NCI-H345 (cell line): ENCODE measurements around the gene GRIK4.
"Not testable (repeated sequence)": the region's sequence is repeated elsewhere in the genome, so short reads cannot be mapped to it uniquely, and the experiment has no call there.

Experiments used
- DNase-seq: peaks from one replicate; lab custom pipeline; 2025; lab: John Stamatoyannopoulos, UW

Gene GRIK4

DNA sequence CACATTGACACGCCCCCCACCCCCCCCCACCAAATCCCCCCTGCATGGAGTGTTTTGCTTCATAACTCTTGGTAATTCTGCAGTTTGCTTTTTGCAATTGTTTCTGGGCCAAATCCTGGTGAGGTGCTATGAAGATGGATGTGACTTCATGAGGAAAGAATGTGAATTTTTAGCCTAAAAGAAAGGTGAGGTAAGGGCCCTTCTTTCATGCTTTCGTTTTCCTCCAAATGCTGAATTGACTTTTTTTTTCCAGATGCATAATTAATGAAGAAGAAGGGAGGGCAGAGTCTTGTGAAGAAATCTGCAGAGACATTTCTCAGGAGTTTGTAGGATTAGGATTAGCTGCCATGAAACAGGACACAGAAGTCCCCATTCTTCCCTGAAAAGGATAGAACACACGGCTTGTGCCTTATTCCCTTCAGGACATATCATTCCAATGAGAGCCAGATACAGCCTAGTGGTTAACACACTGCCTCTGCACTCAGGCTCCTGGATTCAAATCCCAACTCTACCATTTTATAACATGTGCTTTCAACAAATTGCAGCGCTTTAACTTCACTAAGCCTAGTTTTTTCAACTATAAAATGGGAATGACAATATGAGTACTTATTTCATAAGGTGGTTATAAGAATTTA lies 492.8 kb downstream of the GRIK4 start:
- no peak for DNase-seq

DNA sequence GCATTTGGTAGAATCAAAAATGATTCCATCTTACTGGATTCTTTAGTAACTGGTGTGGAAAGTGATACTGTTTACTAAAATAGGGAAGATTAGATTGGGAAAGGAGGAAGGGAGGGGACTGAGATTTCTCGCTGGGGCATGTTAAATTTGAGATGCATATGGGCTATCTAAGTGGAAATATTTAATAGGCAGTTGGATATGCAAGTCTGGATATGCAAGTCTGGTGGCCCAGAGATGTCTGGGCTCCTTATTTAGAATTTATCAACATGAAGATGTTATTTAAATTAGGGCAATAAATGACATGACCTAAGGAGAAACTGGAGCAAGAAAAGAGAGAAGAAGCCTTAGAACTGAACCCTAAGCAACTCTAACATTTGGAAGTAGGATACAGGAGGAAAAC lies 495.4 kb downstream of the GRIK4 start:
- no peak for DNase-seq

DNA sequence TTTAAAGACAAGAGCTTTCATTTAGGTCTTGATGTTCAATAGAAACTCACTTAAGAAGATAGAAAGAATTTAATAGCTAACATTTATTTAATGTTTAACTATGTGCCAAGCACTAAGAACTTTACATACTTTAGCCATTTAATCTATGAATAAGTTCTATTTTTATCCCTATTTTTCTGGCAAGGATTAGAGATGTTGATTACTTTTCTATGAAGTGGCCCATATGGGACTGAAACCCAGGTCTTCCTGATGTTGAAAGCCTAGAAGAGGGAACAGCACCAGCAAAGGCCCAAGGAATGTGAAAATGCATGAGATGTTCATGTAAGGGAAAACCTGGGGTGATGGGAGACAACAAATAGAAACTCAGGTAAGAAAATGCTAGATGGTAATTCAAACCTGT lies 497.0 kb downstream of the GRIK4 start:
- DNase-seq, result no peak

DNA sequence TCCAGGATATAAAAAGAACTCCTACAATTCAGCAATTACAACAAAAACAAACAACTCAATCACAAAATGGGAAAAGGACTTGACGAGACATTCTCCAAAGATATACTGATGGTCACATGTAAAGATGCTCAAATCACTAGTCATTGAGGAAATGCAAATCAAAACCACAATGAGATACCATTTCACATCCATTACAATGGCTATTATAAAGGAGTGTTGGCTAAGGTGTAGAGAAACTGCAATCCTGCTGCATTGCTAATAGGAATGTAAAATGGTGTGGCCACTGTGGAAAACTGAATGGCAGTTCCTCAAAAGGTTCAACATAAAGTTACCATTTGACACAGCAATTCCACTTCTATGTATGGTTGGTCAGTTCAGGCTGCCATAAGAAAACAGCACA lies 500.5 kb downstream of the GRIK4 start:
- no peak for DNase-seq

DNA sequence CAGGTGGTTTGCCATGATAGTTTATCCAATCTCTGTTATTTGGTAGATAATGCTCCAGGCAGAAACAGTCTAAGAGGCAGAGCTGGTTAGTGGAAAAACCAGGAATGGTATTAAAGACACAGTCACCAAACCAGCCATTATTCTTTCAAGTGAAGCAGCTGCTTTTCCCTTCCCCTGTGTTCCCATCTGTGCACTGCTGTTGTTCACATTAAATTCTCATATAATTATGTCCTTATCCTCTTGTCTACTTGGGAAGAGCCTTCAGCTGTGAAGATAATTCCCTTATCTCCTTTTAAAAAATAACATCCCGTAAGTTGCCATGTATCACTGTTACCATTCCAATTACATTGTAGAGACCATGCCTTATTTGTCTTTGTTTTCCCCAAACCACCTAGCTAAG lies 507.2 kb downstream of the GRIK4 start:
- no peak for DNase-seq

DNA sequence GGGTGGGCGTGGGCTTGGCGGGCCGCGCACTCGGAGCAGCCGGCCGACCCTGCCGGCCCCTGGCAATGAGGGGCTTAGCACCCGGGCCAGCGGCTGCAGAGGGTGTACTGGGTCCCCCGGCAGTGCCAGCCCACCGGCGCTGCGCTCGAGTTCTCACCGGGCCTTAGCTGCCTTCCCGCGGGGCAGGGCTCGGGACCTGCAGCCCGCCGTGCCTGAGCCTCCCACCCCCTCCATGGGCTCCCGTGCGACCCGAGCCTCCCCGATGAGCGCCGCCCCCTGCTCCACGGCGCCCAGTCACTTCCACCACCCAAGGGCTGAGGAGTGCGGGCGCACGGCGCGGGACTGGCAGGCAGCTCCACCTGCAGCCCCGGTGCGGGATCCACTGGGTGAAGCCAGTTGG lies 510.2 kb downstream of the GRIK4 start:
- not testable (repeated sequence) for DNase-seq

DNA sequence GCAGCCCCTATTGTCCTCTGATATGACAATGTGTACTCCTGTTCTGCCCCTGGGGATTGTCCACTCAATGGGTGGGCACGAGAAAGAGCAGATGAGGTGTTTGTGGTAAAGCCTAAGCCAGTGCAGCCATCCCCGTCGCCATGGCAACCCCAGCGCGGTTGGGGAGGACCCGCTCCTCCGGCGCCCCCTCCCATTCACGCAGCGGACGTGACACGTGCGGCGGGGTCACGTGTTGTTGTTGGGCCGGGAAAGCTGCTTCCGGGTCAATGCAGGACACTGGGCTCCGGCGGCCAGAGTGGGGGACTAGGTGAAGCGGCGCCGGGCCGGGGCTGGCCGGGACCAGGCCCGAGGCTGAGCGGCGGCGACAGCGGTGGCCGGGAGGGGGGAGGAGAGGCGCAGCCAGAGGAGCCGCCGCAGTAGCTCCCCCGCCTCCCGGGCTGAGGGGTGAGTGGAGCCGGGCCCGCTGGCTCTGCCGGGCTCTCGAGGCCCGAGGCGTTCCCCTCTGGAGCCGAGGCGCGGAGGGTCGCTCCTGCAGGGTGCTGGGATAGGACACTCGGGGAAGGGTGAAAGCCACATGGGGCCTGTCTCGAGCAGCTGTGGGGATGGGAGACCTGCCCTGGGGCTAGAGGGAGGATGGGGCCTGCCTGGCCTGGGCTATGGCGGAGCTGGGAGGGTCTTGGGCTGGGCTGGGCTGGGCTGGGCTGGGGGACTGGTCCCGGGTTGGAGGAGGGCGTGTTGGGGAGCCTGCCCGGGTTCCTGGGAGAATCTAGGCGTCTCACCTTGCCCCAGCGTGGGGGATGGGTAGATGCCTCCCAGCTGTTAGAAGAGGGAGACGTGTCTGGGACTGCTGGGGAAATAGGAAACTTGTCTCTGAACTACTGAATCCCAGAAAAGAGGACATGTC lies 512.6 kb downstream of the GRIK4 start, which contains the start of gene TBCEL:
Gene TBCEL (plus strand): TSS at position 255 of the 904 bp plus-strand sequence. CDS start 21,589 bp downstream, outside the sequence.
- peak; percentile 89 for DNase-seq

DNA sequence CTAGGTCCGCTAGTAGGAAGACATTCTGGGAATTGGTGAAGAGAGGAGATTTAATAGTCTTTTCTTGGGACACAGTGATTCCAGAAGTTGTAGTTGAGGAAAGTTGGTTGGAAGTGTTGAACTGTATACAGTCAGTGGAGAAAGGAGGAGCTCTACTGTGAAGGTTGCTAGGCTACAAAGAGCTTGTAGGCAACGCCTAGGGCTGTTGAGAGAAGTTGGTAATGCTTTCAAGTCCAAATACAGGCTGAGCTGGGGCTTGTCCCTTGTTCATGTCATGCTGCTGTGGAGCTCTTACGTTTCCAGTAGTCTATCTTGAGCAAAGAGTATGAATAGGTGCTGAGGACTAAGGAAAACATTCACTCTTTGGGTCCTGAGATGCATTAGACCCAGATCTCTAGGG lies 513.4 kb downstream of the GRIK4 start:
- peak; percentile 14 for DNase-seq

DNA sequence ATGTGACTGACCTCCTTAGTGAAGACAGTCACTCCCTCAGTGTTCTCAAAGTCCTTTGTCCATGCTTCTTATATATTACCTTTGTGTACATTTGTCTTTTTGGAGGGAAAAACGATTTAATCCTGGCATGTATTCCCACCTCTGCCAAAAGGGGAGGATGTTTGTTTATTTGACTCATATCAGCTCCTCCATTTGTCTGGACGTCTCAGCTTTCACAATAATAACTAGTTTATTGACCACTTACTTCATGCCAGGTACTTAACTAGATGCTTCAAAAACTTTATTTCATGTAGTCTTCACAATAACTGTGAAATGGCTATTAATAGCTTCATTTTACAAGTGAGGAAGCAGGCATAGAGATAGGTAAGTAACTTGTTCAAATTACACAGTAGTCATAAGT lies 517.6 kb downstream of the GRIK4 start:
- no peak for DNase-seq

DNA sequence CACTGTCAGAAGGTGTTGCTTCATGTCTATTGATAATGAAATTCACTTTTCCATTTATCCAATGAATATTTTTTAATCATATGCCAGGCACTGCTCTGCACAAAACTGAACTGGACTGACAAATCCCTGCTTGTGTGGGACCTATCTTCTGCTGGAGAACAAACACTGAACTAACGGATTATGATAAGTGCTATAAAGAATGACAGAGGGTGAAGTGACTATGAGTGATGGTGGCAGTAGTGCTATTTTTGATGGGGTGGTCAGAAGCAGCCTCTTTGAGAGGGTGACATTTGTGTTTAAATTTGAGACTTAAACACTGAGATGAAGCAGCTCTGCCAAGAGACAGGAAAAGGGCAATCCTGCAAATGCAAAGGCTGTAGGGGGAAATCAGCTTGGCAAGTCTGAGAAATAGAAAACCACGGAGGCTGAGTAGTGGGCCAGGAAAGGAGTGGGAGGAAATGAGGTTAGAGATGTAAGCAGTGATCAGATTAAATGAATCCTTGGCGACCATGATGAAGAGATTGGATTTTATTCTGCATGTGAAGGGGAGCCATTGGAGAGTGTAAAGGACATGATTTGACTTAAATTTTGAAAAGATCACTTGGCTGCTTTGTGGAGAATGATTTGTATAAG lies 518.4 kb downstream of the GRIK4 start:
- no peak for DNase-seq

DNA sequence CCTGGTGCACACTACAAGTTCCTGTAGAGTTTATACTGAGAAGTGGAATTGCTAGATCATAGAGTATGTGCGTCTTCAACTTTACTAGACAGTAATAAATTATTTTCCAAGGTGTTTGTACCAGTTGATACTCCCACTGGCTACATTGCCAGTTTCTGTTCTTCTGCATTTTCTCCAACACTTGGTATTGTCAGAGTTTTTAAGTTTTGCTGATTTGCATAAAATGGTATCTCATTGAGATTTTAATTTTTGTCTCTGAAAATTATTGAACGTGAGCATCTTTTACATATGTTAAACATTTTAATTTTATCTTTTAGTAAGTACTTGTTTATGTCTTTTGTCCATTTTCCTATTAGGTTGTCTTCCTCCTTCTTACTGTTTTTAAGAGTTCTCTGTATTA lies 519.6 kb downstream of the GRIK4 start:
- no peak for DNase-seq

DNA sequence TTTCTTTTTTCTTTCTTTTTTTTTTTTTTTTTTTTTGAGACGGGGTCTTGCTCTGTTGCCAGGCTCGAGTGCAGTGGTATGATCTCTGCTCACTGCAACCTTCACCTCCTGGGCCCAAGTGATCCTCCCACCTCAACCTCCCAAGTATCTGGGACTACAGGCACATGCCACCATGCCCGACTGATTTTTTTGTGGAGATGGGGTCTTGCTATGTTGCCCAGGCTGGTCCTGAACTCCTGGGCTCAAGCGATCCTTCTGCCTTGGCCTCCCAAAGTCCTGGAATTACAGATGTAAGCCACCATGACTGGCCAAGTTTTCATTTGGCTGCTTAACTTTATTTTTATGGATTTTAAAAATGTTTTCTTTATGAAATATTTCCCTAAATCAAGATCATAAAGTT lies 520.1 kb downstream of the GRIK4 start:
- not testable (repeated sequence) for DNase-seq

DNA sequence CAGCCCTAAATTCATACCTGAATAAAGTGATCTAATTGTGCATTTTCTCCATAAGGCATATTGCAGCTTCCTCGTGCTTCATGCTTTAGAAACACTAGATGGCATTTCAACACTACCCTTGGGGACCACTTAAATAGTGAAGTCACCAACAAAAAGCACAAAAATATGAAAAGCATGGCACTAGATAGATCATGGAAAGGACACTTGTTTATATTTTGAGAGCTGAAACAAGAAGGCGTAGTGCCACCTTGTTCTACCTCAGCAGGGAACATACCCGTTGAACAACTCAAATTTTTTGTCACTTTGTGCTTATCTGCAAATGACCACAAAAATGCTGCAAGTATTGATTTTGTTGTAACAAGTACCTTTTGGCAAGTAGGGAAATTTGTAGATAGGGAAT lies 521.0 kb downstream of the GRIK4 start:
- no peak for DNase-seq

DNA sequence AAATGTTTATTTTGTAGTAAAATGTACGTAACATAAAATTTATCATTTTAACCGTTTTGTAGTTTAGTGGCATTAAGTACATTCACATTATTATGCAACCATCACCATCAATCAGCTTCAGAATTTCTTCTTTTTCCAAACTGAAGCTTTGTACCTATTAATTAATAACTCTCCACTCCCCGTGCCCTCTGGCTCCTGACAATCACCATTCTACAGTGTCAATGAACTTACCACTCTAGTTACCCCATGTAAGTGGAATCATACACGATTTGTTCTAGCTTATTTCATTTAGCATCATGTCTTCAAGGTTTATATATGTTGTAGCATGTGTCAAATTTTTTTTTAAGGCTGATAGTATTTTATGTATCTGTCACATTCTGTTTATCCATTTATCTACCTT lies 522.1 kb downstream of the GRIK4 start:
- no peak for DNase-seq

DNA sequence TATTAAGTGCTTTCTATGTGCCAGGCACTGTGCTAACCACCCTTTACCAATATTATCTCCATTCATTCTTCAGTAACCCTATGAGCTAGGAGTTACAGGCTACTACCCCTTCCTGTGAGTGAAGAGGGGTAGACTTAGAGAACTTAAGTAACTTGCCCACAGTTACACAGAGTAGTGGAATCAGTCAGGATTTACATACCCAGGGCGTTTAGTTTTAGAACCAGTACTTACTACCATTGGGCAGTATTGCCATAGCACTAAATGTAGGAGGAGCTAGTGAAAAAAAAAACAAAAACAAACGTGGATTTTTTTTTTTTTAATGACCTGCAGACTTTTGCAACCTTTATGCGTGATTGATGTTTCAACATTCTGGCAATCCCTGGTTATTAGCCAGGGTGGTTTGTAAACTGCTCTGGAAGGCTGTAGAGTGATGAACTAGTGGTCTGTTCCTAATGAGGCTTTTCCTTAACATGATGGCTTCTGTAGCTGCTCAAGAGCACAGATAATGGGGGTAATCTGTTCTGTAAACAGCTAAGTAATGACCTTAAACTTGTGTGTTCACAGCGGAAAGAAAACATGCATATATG lies 523.7 kb downstream of the GRIK4 start:
- no peak for DNase-seq

DNA sequence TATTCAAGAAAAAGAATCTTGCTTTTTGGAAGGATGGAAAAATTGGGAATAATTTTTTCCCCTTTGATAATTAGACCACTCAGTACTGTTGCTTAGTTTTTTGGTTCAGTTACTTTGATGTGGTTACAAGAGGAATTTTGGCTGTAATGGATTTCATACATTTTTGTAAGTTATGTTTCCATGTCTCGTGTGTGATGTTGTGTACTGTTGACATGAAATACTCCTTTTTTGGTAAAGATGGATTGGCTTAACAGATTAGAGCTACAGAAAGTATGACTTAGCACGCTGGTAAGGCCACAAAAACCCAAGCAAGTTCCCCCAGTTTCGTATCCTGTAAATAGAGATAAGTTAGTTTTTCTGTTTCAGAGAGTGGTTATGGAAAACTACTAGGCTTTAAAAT lies 524.2 kb downstream of the GRIK4 start:
- DNase-seq, result no peak

DNA sequence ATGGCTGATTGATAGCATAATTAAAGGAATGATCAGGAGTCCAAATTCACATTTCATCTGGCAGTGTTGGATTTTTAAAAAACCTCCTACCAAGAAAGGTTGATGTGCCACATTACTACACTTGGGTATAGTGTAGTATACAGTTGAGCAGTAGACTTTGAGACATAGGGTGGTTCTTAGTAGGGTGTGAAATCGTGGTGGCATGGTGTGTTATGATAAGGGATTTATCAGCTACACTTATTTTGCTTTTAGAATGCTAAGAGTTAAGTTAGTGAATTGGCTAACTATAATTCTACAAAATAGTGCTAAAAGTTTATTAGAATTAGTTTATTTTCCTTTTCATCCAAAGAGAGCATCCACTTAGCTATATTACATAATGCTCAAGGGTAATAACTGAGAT lies 525.5 kb downstream of the GRIK4 start:
- no peak for DNase-seq
